ENCODE results near the gene PLPP4.

- TF ChIP-seq CTCF (conservative IDR thresholded peaks at IDR 0.05; ENCODE audit: low read depth, low read length): no peak
- TF ChIP-seq EZH2 (IDR thresholded peaks at IDR 0.05; ENCODE audit: low read length, unreplicated experiment): no peak
Measured at GRCh38 chr10:120477021-120477742, 20.2 kb downstream of the PLPP4 start.

Measured in PC-3 (cell line).